ENCODE measurements around the gene C1orf52. TPM values are rescaled to one million over a fixed set of nuclear protein-coding genes. Genes with fewer than 3 reads are reported as not detected.

C1orf52 gene
- total RNA-seq, 1 experiment from 2014 or later, result 44.5 TPM

GRCh38 chr1:85308833-85309350 is 49.4 kb upstream of the C1orf52 start:
- POLR2A ChIA-PET, result interaction anchor here (0.6 to 2.2 kb wide), 3 partner anchors 33 to 272 kb away, joined by 5 to 6 read pairs (median 6); partner anchors contain the start of genes BCL10 and CCN1
- no peaks in the 10 kb centered on the region for H3K9me3 Mint-ChIP-seq
- ATAC-seq, result no peak
- CTCF ChIA-PET, result interaction anchor here (0.6 to 2.4 kb wide), 36 partner anchors 7 to 710 kb away, joined by 3 to 35 read pairs (median 5); partner anchors contain the start of genes BCL10, C1orf52, CCN1 and ZNHIT6
- no peak for TF ChIP-seq ZNF416 (CRISPR knock-in tag; IDR thresholded peaks at IDR 0.05)
- no peak for TF ChIP-seq ZNF423 (CRISPR knock-in tag; IDR thresholded peaks at IDR 0.05)
- no peak for TF ChIP-seq ZBTB43 (CRISPR knock-in tag; IDR thresholded peaks at IDR 0.05)
- no peak for TF ChIP-seq FOXP4 (CRISPR knock-in tag; IDR thresholded peaks at IDR 0.05)
- TF ChIP-seq JUN (CRISPR knock-in tag; IDR thresholded peaks at IDR 0.05), result no peak
- no peak for TF ChIP-seq ZNF396 (CRISPR knock-in tag; IDR thresholded peaks at IDR 0.05; ENCODE audit: borderline replicate concordance)
- TF ChIP-seq FOXP1 (CRISPR knock-in tag; IDR thresholded peaks at IDR 0.05; ENCODE audit: borderline replicate concordance), result no peak
- no peak for TF ChIP-seq HMGXB4 (CRISPR knock-in tag; IDR thresholded peaks at IDR 0.05)
- TF ChIP-seq CDX4 (CRISPR knock-in tag; IDR thresholded peaks at IDR 0.05; ENCODE audit: borderline replicate concordance), result no peak
- no peak for TF ChIP-seq AR (CRISPR knock-in tag; IDR thresholded peaks at IDR 0.05)
- no peak for TF ChIP-seq ZNF317 (CRISPR knock-in tag; IDR thresholded peaks at IDR 0.05; ENCODE audit: borderline replicate concordance, low read depth)
- no peak for TF ChIP-seq CREM (CRISPR knock-in tag; IDR thresholded peaks at IDR 0.05)
- no peak for TF ChIP-seq NR3C1 (CRISPR knock-in tag; conservative IDR thresholded peaks at IDR 0.05; ENCODE audit: low read depth)
- TF ChIP-seq USF2 (CRISPR knock-in tag; IDR thresholded peaks at IDR 0.05), result no peak
- no peak for TF ChIP-seq SP1 (CRISPR knock-in tag; conservative IDR thresholded peaks at IDR 0.05)
- TF ChIP-seq CREB1 (CRISPR knock-in tag; IDR thresholded peaks at IDR 0.05), result no peak
- DNase-seq (ENCODE audit: low spot score), result no peak
- H3K4me3 Mint-ChIP-seq, result no peak overlapping the region
- H3K4me1 Mint-ChIP-seq, result peaks cover 20% of the 10 kb centered on the region
- no peaks in the 10 kb centered on the region for H3K36me3 Mint-ChIP-seq
- no peaks in the 10 kb centered on the region for H3K27me3 Mint-ChIP-seq (ENCODE audit: low read depth)
- no peak overlapping the region for H3K27ac Mint-ChIP-seq
